Esophagus squamous epithelium (tissue), 4 donors: ENCODE measurements around the gene MTMR11.

ENCODE experiments used
- CTCF ChIP-seq, 6 experiments: fragments of 450-650 bp in 4 of 6; fragments of 200-600 bp in 2 of 6; sonication (generic) in 2 of 6; IDR thresholded peaks; one replicate each; pipeline ENCODE4 v1.5.1; 2016 to 2019; ENCODE audit warnings: antibody characterized with exemption in 6 of 6, mild to moderate bottlenecking in 4 of 6, moderate library complexity in 4 of 6
- POLR2A ChIP-seq, 4 donors: fragments of 450-650 bp; IDR thresholded peaks; one replicate each; pipeline ENCODE4 v1.6.1; 2017; ENCODE audit warnings: antibody characterized with exemption in 4 of 4, mild to moderate bottlenecking in 4 of 4, moderate library complexity in 3 of 4

DNA sequence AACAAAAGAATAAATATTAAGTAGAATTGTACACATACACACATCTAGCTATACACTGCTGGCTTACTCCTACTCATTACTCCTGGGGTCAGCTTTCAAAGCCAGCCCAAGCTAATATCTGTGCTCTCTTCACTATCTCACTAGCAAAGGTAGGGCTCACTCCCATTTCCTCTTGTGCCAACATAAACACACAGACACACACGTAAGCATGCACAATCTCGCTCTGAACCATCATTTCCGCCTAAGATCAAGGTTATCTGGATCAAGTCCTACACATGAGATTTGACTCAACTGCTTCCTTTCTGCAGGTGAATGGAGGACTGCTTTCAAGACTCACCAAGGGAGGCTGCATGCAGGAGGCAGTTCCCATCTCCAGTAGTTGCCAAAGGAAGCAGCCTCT is 28.8 kb upstream of the MTMR11 start:
- TF ChIP-seq CTCF (IDR thresholded peaks at IDR 0.05) (no peak), POLR2A (IDR thresholded peaks at IDR 0.05) (no peak)
